NB4 (cell line): Measurements from ENCODE around the gene RAB6D.

Experiments
- MYC ChIP-seq: IDR thresholded peaks from 2 replicates; pipeline ENCODE4 v1.6.1; 2011; ENCODE audit warnings: low read depth, low read length
- POLR2A ChIP-seq: IDR thresholded peaks from 2 replicates; pipeline ENCODE4 v1.6.1; 2011; ENCODE audit warnings: mild to moderate bottlenecking; ENCODE audit not compliant: insufficient read length; ENCODE audit errors: extremely low read depth
- TF ChIP-seq, protein P1 (sequence below): IDR thresholded peaks from one replicate; pipeline ENCODE4 v1.5.1; 2012; ENCODE audit warnings: low read depth, low read length
- TF ChIP-seq, protein P2 (sequence below): IDR thresholded peaks from 2 replicates; pipeline ENCODE4 v1.6.1; 2011; ENCODE audit warnings: low read depth, low read length

DNA sequence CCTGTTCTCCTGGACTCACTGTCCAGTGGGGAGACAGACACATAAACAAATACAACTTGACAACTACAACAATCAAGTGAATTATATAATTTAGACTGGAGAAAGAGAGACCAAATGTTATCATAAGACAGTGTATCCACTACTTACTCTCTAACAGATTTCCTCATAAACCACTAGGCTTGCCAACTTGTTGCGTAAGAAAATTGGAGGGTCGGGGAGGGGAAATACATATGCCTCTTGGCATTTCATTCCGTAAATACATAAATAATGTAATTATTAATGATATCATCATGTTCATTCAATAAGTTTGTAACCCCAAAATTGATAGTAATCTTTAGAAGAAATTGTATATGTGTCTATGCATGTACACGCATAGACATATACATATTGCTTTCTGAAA lies 14.9 kb downstream of the RAB6D start:
- TF ChIP-seq, protein P1, sequence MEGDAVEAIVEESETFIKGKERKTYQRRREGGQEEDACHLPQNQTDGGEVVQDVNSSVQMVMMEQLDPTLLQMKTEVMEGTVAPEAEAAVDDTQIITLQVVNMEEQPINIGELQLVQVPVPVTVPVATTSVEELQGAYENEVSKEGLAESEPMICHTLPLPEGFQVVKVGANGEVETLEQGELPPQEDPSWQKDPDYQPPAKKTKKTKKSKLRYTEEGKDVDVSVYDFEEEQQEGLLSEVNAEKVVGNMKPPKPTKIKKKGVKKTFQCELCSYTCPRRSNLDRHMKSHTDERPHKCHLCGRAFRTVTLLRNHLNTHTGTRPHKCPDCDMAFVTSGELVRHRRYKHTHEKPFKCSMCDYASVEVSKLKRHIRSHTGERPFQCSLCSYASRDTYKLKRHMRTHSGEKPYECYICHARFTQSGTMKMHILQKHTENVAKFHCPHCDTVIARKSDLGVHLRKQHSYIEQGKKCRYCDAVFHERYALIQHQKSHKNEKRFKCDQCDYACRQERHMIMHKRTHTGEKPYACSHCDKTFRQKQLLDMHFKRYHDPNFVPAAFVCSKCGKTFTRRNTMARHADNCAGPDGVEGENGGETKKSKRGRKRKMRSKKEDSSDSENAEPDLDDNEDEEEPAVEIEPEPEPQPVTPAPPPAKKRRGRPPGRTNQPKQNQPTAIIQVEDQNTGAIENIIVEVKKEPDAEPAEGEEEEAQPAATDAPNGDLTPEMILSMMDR = no peak
- no peak for TF ChIP-seq POLR2A
- TF ChIP-seq, protein P2, sequence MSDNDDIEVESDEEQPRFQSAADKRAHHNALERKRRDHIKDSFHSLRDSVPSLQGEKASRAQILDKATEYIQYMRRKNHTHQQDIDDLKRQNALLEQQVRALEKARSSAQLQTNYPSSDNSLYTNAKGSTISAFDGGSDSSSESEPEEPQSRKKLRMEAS = no peak
- no peak for TF ChIP-seq MYC
